NCI-H446 (cell line): ENCODE data around the gene AFF3.

Experiments
- DNase-seq, 2 experiments: peaks; one replicate each; lab custom pipeline; 2025; lab: John Stamatoyannopoulos, UW

Gene AFF3

GRCh38 chr2:99636144-99637034 is 506.0 kb downstream of the AFF3 start:
- peak; percentile 12 to 83 for DNase-seq

- no peak for DNase-seq
These were observed 506.7 kb downstream of the AFF3 start for GRCh38 chr2:99635710-99636109.

DNA sequence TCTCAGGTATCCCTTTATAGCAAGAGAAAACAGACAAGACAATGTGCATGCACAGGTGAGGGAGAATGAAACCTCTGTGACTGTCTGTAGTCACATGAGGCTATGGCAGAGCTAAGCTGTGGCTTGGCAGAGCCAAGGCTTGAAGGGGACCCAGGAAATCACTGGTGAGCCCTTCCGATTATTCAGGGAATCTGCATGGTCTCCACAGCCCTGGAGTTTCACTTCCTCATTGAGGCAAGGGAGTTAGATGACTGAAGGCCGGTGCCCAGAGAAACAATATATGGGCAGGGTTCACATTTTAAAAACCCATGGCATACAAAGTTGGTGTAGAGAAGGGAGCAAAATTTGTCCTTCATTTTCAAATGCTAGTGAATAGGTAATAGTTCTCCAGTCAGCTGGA is 508.2 kb downstream of the AFF3 start:
- no peak for DNase-seq

GRCh38 chr2:99631700-99632099 is 510.7 kb downstream of the AFF3 start:
- DNase-seq, result no peak

GRCh38 chr2:99629320-99629719 is 513.1 kb downstream of the AFF3 start:
- DNase-seq, result no peak

- no peak for DNase-seq
These were observed 516.2 kb downstream of the AFF3 start for GRCh38 chr2:99626158-99626557.

DNA sequence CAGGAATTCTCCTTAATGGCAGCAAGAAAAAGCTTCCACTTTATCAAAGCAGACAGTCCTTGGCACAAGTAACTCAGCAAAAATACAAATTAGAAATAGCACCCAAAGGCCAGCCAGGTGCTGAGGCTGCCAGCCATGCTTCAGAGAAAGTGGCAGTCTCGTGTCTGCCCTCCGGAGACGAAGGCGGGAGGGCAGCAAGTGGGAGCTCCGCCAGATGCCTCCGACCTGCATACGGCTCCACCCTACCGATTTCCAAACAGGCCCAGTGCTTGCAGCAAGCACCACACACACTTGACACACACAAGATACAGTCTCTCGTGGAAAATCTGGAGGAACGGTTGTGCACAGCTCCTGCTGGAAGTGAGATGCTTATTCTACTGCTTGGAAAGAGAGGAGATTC is 517.7 kb downstream of the AFF3 start:
- no peak for DNase-seq

GRCh38 chr2:99623613-99624012 is 518.8 kb downstream of the AFF3 start:
- peak in 1 of 2 experiments; percentile 11 for DNase-seq

GRCh38 chr2:99623035-99623434 is 519.4 kb downstream of the AFF3 start:
- no peak for DNase-seq

DNA sequence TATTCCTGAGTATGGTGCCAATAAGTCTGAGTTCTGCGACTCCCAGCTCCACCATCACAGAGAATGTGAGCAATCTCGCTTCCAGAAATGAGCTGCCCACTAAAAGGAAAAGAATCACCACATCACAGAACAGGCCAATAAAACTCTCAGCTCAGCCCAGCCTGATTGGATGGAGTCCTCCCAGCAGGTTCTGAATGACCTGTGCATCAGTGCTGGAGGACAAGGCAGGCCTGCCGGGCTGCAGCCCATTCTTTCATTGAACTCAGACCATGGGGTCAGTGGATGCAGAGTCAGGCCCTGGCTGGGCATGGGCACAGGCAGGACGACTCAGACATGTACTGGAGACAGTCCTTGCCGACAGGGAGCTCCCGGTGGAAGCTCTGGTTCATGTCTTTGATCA is 519.9 kb downstream of the AFF3 start:
- DNase-seq, result no peak

DNA sequence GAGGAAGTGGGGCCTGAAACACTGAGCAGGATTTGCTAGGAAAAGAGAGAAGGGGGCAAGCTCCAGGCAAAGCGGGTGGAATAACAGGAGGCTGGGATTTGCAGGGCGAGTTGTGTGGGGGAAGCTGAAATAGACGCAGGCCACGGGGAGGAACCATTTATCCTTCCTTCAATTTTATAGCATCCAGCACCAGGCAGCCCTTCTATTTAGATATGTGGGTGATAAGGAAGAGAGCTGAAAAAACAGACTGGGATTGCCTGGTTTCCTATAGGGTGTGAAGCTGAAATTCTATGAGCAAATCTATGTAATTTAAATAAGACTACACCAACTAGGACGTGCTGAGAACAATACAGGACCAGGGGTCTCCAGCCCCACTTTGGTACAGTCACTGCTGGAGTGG is 520.6 kb downstream of the AFF3 start:
- DNase-seq, result no peak

GRCh38 chr2:99621106-99621505 is 521.3 kb downstream of the AFF3 start:
- no peak for DNase-seq

GRCh38 chr2:99619151-99619550 is 523.2 kb downstream of the AFF3 start:
- DNase-seq, result no peak

DNA sequence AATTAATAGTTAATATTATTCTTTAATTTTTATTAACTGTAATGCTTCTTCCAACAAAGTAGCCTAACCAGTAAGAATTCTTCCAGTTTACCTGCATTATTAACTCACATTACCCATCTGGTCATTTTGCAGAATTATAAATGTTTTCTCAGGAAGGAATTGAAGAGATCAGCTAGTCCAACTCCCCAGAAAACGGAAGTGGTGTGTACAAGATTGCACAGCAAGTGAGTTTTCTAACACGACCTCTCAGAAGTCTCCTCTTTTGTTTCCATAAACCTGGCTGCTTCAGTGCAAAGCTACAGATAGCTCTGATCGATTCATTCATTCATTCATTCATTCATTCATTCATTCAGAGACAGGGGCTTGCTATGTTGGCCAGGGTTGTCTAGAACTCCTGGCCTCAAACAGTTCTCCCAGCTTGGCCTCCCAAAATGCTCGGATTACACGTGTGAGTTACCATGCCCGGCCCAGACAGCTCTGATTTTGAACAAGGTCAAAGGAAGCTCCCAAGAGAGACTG is 523.8 kb downstream of the AFF3 start:
- no peak for DNase-seq

- no peak for DNase-seq
These were observed 524.6 kb downstream of the AFF3 start for GRCh38 chr2:99617811-99618210.

DNA sequence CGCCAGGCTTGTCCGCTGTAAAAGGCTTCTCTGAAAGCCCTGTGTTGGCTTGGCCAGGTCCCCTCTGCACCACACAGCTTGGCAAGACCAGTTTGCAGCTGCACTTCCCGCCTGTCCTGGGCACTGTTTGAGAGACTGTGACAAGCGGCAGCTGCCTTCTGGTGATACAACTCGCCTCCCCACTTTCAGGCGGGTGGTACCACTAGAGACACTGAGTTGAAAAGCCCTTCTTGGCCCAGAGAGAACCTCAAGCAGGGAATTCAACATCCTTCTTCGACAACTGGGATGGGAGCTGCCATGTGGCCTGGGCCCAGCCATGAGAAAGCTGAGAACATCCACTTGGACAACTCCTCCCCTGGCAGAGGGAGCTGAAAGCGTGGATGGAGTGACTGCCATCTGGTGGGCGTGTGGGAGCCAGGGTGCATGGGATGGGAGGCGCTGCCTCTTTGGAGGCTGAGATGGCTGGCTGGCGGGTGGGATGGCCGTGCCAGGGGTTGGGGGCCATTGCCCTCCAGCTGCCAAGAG is 527.1 kb downstream of the AFF3 start:
- DNase-seq, result peak; percentile 72 to 94

DNA sequence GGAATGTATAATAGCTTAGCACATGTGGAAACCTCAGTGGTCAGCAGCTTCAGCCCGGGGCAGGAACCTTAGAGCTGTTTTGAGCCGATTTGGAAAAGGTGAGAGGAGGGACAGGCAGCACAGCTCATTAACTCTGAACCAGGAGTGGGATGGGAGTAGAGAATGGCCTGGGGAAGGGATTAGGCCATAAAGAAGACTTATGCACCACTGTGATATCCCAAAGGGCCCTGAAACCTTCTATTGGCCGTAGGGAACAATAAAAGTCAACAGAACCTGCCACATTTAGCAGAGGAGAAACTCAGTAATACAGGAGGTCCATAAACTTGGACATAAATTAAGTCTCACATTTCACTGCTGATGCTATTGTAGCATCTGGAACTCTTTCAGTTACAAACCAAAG is 528.4 kb downstream of the AFF3 start:
- no peak for DNase-seq

DNA sequence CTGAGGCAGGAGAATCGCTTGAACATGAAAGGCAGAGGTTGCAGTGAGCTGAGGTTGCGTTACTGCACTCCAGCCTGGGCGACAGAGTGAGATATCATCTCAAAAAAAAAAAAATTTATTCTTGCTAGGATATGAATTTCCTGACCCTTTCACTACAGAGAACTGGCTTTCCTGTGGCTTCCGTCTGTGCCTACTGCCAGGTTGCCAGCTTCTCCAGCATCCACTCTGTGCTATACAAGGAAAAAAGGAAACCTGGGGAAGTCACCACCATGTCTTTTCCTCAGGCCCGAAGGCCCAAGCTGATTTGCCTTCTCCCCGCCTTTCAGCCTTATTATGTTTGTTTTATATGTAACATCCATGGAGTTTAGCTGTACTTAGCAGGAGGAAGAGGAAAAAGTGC is 530.6 kb downstream of the AFF3 start:
- no peak for DNase-seq

- DNase-seq, result no peak
These were observed 531.4 kb downstream of the AFF3 start for GRCh38 chr2:99611034-99611433.

GRCh38 chr2:99609851-99610381 is 532.5 kb downstream of the AFF3 start:
- DNase-seq, result no peak

DNA sequence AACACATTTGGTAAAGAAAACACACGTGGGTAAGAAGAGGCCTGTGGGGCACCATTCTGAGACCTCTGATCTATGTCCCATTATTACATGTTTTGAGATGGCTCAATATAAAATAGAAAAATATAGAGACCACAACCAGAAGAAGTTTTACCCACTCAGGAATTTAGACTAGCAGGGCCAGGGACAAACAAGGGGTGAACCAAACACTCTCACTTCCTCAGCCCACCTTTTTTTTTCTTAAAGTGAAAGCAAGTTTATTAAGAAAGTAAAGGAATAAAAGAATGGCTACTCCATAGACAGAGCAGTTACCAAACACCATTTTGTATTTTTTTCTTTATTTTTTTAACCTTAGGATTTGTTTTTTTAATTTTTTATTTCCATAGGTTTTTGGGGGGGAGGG is 533.5 kb downstream of the AFF3 start:
- DNase-seq, result no peak

- DNase-seq, result peak; percentile 39 to 80
These were observed 534.4 kb downstream of the AFF3 start for GRCh38 chr2:99607861-99608491.

DNA sequence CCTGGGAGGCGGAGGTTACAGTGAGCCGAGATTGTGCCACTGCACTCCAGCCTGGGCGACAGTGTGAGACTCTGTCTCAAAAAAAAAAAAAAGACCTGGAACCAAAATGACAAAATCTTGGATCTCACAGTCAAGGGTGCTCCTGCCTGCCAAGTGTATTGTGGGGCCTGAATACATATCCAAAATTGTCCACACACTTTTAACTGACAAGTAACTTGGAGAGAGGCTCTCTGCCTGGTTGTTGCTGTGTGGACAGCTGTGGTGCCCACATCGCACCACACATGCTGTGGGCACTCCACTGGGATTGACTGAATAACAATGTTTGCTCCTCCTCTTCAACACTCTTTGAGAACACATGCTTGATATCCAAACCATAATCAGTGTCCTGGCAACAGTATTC is 534.9 kb downstream of the AFF3 start:
- DNase-seq, result peak; percentile 14 to 70
